Stimulated activated CD8-positive, alpha-beta memory T cell treated with anti-CD3 and anti-CD28 coated beads, Interleukin-7, amount 100 ng/mL, for 1 hour (primary cell): ENCODE data around the gene CFAP61.
"Not testable (repeated sequence)": the region's sequence is repeated elsewhere in the genome, so short reads cannot be mapped to it uniquely, and the experiment has no call there.

Experiments
- DNase-seq, 2 donors: peaks; one replicate each; pipeline ENCODE4 v3.0.0-alpha.2; 2020; ENCODE audit warnings: low read depth in 2 of 2

CFAP61 gene

DNA sequence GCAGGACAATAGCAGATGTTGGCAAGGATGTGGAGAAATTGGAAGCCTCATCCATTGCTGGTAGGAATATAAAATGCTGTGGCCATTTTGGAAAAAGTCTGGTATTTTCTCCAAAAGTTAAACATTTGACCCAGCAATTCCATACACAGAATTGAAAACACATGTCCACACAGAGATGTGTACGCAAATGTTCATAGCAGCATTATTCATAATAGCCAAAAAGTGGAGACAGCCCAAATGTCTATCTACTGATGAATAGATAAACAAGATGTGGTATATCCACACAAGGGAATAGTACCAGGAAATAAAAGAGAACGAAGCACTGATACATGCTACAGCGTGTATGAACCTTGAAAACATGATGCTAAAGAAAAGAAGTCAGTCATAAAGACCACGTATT lies 40.5 kb downstream of the CFAP61 start:
- no peak for DNase-seq

DNA sequence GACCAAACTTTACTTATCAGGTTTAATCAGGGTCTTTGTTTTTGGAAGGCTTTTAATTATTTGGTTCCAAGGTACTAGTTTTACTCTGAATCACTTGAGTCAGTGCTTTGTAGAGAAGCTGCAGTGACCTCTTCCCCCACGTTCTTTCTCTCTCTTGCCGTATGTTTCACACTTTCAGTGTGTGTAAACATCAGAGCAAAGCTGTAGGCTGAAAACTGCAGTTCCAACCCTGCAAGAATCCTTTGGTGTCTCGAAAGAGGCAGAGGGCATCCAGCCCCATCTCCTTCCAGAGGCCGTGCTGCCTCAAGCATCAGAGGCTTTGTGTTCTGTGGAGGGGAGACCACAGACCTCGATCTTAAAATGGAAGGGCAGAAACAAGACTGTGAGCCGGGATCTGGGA lies 42.1 kb downstream of the CFAP61 start:
- no peak for DNase-seq

DNA sequence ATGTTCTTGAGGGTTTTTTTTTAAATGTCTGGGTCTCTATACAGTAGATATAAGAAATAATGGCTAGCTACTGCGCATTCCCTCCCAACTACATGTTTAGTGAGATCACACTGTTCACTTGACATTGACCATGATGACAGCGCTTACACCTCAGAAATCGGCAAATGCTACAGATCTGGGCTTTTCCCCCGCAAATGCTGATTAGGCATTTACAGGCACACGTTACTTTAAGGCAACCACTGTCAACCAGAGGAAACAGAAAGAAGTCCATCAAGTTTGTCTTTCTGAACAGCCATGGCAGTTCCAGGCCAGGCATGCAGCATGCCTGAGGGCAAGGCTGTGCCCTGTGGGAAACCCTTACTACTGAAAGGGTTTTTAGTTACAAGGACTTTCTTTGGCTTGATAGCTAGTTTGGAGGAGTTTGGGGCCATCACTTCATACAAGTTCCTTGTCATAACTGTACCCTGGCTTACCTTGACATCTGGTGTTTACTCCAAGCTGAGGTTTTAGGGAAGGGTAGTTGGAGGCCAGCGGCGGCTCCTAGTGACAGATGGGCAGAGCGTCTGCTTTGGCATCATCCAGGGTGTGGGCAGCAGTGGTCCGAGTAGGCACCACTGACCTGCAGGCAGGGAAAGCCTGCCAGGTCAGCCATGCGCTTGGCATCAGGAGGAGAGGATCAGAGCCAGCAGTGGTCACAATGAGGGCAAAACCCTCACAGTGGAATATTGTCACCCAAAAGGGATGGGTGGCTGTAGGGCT lies 43.0 kb downstream of the CFAP61 start:
- DNase-seq = no peak

DNA sequence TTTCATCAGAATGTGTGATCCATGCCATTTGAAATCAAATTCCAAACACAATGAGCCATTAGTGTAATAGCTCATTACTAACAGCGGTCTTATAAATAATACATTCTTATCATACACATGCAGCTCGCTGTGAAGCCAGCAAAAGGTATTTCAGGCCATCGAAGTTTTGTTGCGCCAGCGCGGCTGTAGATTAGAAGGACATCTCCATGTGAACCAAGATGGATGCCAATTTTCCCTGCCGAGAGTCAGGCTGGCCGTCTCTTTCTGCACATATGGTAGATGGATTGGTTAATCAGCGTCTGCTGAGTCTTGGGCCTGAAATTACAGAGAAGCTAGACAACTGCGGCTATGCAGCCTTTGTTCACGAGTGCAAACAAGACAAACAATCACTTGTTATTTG lies 44.1 kb downstream of the CFAP61 start:
- DNase-seq = no peak

DNA sequence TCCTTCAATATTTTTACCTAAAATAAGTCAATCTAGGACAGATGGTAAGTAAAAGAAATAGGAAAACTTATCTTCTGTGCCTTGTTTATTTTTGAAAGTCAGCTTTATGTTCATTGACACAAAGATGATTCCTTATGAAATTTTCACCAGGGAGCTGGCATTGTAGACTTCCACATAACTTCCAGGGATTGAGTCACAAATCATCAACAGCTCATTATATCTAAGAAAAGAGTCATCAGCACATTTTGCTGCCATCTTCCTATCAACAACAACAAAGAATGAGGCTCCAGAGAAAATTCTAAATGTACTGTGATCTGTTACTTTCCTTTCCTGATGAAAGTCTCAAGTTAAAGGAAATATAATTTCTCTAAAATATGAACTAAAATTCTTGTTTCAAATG lies 48.5 kb downstream of the CFAP61 start:
- no peak for DNase-seq

DNA sequence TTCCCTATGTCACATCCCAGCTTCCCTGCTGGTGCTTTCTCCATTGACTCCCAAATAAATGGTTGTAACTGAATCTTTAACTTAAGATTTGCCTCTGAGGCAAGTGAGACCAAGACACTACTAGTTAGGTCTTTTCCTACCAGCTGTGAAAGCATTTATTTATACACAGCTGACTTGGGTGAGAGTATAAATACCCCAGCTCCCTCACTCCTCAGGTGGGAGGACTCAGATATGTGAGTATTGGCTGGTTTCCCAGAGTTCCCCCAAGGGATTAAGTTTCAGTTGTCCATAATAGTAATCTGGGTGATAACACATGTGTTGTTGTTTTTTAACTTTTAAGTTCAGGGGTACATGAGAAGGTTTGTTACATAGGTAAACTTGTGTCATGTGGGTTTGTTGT lies 49.8 kb downstream of the CFAP61 start:
- no peak for DNase-seq

DNA sequence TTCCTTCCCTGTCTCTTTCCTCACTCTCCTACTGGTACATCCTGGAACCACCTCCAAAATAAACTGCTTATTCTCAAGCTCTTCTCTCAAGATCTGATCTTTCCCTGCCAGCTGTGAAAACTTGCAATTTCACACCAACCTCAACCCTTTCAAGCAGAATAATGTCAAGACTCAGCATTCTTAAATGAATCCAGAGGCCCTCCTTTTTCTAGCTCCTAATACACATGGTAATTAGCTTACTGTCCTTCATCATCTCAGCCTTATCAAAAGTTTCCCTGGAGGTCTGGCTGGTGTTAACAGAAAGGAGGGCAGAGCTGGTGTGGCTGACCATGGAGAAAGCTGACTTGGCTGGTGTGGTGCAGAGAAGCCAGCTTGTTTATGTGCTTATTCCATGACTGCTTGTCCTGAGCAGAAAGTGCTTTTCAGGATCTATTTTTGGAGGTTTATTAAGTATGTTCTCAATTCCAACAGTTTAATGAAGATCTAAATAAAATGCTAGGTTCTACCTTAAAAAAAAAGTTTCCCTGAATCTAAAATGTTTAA lies 50.5 kb downstream of the CFAP61 start:
- no peak for DNase-seq

DNA sequence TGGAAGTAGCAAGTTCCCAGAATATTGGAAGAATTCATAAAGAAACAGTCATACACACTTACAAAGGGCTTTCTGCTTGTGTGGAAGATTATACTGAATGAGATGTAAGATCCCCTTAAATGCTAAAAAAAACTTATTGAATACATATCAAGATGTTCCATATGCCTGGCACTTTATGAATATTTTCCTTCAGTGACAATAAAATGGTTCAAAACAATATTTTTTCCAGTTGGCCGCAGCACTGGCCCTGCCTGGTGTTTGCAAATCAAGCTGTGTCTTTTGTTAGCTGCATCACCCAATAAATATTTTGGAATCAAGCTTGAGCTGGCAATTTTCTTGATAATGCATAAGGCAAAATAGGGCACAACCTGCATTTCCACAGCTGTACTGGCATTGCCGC lies 51.2 kb downstream of the CFAP61 start:
- DNase-seq = no peak

DNA sequence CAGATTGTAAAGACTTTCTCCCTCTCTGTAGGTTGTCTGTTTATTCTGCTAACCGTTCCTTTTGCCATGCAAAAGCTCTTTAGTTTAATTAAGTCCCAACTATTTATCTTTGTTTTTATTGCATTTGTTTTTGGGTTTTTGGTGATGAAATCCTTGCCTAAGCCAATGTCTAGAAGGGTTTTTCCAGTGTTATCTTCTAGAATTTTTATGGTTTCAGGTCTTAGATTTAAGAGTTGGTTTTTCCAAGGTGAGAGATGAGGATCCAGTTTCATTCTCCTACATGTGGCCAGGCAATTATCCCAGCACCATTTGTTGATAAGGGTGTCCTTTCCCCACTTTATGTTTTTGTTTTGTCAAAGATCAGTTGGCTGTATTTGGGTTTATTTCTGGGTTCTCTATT lies 70.9 kb downstream of the CFAP61 start:
- not testable (repeated sequence) for DNase-seq

DNA sequence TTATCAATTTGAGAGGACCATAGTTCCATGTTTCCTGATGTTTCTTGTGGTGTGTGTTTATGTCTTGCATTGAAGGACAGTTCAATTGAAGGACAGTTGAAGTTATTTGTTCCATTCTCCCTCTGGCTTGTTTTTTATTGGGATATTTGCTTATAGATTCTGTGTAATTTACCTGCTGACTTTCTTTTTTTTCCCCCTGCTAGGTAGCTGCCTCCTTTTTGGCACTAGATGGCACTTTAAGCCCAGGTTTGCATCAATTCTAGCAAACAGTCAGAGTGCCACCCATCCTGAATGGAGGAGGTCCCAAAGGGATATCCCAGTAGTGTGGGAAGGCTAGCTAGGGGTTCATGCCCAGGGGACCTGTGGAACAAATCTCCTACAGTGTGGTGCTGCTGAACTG lies 78.1 kb downstream of the CFAP61 start:
- DNase-seq = no peak

DNA sequence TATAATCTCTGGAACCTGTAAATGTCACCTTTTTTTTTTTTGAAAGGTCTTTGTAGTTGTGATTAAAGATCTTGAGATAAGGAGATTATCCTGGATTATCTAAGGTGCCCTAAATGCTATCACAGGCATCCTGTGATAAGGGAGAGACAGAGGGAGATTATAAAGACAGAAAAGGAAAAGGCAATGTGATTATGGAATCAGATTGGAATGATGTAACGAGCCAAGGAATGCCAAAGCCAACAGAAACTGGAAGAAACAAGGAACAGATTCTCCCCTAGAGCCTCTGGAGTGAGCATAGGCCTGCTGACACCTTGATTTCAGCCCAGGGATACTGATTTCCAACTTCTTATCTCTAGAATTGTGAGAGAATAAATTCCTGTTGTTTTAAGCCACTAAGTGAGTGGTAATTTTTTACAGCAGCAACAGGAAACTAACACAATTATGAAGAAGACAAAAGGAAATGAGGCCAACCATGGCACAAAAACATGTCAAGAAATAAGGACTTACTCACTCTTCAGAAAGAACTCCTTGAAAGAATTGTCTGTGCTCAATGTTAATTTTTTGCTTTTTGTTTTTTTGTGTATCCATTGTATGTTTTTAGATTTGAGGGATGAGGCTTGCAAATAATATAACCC lies 82.7 kb downstream of the CFAP61 start:
- DNase-seq = no peak

DNA sequence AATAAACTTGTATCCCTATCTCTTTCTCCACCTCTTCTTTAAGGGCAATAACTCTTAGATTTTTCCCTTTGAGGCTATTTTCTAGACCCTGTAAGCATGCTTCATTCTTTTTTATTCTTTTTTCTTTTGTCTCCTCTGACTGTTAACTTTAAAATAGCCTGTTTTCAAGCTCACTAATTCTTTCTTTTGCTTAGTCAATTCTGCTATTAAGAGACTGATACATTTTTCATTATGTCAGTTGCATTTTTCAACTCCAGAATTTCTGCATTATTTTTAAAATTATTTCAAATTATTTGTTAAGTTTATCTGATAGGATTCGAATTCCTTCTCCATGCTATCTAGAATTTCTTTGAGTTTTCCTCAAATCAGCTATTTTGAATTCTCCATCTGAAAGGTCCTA lies 84.0 kb downstream of the CFAP61 start:
- DNase-seq = no peak

DNA sequence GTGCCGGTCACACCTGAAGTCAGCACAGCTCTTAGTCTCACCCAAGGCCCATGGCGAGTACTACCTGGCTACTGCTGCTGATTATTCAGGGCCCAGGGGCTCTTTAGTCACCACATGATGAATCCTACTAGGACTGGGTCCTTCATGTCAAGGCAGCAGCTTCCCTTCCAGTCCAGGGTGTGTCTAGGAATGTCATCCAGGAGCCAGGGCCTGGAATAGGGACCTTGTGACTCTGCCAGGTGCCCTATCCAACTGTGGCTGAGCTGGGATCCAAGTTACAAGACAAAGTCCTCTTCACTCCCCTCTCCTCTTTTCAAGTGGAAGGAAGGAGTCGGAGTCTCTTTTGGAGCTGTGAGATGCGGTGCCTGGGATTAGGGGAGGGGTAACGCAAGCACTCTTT lies 85.5 kb downstream of the CFAP61 start:
- no peak for DNase-seq

DNA sequence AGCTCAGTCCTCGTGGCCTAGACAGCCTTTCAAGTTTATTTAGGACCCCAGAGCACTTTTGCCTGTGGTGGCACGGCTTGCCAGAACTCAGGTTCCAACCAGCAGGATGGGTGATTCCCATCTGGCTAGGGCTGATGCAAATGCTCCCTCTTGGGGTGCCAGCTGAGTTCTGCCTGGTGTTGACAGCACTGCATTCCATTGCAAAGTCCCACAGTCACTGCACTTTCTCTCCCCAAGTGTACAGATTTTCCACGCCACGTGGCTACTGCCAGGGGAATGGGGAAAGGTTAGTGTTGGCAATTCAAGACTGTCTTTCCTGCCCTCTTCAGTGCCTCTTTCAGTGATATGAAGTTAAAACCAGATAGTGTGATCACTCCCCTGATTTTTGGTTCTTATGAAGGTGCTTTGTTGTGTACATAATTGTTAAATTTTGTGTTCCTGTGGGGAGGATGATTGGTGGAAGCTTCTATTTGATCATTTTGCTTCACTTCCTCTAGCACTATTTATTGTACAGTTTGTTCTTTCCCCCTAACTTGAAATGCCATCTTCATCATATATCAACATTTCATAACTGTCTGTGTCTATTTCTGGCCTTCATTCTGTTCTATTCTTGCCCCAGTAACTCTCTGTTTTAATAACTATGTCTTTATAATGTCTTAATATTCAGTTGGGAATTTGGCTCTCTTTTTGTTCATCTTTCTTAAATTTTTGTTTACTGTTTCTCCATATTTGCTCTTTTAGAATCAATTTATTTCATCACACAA lies 86.2 kb downstream of the CFAP61 start:
- DNase-seq = no peak

DNA sequence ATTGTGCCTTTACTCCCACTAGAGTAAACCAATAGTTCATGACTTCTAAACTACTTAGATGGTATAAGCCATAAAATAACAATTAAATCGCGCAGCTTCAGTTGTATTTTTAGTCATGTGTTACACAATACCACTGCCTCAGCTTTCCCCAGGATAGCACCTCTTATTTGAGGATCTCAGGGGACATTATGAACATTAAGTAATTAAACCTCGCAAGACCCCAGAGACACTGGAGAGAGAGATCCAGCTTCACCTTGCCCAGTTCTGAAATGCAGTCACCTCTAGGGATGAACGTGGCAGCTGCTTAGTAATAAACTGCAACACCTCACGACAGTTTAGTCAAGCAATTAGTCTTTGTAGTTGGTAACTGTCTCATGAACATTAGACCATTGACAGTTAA lies 87.1 kb downstream of the CFAP61 start:
- no peak for DNase-seq

DNA sequence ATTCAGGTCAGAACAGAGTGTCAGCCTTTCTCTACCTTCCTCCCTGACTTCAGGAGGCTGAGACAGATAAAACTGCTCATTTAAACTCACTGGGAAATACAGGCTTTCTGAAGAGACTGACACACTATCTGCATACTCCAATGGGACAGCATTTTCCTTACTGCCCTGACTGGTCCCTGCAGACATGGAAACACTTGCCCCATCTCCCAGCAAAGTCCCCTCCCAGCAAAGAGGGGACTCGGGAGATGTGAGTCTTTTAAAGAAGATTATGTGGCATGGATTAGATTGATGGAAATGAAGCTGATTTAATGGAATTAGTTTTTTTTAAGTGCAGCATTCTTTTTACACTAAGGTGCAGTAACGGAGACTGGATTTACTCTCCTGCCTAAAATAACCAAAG lies 90.8 kb downstream of the CFAP61 start:
- DNase-seq = no peak

DNA sequence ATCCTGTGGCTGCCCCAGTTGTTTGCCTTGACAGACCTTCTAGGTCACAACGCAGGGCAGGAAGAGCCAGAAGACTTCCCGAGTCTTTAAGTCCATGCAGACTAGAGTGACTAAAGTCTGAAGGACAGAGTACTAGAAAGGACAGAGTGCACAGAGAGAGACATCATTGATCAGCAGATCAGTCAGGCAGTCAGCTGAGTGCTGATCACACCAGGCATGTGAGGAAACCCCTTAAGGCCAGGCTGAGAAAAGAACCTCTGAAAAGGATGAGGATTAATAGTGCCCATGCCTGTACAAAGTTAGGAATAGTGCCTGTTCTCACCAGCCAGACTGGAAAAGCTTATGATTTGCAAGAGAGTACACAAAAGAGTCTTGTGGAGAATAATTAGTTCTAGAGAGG lies 91.3 kb downstream of the CFAP61 start:
- no peak for DNase-seq

DNA sequence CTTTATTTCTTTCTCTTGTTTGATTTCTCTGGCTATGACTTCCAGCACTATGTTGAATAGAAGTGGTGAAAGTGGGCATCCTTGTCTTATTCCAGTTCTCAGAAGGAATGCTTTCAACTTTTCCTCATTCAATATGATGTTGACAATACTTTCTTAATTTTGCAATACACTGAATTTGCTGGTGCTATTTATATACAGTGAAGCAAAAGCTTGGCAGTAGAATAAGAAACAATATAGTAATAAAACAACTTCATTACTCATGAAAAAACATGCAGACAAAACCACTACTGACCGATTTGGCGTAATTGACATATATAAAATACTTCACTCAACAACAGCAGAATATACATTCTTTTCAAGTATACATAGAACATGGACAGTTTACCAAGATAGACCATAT lies 96.4 kb downstream of the CFAP61 start:
- DNase-seq = no peak

DNA sequence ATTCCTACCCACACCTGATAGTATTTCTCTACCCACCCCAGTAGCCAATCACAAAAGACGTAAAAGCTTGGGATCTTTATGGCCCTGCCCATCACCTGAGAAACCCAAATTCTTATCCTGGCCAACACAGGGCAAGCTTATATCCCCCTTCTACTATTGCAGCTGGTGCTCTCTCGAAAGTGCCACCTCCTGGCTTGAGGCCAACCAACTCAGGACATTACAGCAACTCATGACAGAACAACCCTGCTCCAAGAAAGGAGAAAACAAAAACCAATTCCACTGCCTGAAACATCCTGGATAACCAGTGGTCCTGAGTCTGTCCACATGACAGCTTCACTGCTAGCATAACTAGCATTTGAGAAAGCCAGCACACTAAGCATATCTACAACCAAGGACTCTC lies 97.9 kb downstream of the CFAP61 start:
- DNase-seq = no peak

DNA sequence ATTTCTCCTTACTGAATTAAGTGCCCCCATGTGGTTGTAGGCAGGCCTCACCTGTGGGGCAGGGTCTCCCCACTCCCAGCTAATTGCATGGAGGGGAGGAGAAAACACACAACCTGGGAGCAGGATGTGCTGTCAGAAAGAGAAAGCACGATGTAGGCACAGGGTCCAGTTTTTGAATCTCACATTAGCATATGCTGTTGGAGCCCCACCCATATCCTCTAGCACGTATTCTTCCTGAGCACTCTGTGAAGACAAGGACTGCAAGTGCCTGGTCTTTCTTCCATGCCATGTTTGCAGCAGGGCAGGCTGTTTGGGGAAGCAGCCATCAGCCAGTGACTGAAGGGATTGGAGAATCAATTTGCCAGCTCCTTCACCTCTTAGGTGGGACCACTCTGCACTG lies 108.2 kb downstream of the CFAP61 start:
- no peak for DNase-seq

DNA sequence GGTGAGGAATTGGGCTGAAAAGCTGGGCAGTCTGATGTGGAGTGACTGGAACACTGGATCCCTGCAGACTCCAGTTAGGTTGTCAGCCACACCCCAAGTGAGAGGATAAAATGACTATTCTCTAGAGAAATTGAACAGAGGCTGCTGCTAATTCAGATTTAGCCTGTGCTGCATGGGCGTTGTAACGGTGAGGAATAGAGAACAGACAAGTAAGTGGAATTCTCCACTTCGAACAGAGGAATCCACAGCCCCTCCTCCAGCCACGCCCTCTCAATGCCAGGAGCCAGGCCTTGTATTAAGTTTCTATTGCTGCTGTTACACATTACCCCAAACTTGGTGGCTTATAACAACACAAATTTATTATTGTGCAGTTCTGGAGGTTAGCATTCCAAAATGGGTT lies 109.3 kb downstream of the CFAP61 start:
- no peak for DNase-seq

DNA sequence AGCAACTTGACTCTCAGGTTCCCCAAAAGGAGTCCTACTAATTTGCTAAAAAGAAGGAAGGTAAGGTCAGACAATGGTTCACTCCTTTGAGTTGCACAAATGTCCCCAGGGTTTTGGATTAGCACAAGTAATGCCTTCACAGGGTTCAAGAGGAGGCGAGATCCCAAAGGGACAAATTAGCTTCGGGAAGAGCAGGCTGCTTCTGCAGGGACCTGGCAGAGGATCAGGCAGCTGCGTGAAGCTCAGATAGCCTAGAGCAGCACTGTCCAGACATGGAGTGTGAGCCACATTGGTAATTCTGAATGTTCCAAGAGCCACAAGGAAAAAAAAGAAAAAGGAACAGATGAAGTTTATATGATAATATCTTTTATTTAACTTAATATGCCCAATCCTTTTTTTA lies 115.4 kb downstream of the CFAP61 start:
- no peak for DNase-seq

DNA sequence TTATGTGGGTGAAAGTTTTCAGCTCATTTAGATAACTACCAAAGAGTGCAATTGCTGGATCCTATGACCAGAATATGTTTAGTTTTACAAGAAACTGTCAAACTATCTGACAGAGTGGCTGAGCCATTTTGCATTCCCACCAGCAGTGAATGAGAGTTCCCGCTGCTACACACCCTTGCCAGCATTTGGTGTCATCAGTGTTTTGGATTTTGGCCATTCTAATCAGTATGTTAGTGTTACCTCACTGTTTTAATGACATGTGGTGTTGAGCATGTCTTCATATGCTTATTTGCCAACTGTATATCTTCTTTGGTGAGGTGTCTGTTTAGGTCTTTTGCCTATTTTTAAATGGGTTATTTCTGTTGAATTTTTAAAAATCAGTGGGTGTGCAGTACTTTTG lies 120.9 kb downstream of the CFAP61 start:
- no peak for DNase-seq
